HG03558 (cell line): ENCODE results near the gene ECEL1.
"Not testable (repeated sequence)": the region's sequence is repeated elsewhere in the genome, so short reads cannot be mapped to it uniquely, and the experiment has no call there.

Source experiments
- ATAC-seq: cut with Tn5 transposase; IDR thresholded peaks from one replicate; pipeline ENCODE4 v1.9.1; 2021; ENCODE audit warnings: moderate number of reproducible peaks; ENCODE audit not compliant: unreplicated experiment; ENCODE audit errors: extremely low read depth

The ECEL1 gene

GRCh38 chr2:232445149-232445885 is 42.3 kb downstream of the ECEL1 start:
- ATAC-seq: not testable (repeated sequence)

DNA sequence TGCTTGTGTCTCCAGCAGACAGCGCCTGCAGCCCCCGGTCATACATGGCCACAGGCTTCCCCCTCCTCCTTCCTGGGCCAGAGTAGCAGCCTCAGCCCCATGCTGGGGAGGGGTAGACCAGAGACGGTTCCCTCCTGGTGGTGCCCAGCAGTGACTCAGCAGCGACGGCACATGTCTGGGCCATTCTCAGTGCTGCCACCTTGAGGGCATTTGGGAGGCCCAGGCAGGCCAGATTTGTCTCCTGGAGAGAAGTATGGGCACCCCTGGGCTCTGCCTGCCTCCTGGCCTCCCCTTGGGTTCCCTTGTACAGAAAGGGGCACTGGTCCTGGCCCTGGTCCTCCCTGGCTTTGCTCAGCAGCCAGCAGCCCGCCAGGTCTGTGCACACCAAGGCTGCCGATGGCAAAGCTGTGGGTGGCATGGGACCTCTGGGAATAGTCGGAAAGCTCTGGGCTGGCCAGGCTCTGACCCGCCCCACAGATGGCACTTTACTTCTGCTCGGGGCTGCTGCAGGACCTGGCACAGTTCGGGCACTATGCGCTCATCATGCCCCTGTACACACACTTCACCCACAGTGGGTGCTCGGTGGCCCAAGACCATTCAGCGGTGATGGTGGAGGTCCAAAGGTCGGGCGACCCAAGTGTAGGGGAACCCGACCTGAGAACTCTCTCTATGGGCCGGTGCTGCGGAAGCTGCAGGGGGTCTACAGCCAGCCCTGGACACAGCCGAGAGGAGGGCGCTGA is 43.1 kb downstream of the ECEL1 start:
- no peak for ATAC-seq

DNA sequence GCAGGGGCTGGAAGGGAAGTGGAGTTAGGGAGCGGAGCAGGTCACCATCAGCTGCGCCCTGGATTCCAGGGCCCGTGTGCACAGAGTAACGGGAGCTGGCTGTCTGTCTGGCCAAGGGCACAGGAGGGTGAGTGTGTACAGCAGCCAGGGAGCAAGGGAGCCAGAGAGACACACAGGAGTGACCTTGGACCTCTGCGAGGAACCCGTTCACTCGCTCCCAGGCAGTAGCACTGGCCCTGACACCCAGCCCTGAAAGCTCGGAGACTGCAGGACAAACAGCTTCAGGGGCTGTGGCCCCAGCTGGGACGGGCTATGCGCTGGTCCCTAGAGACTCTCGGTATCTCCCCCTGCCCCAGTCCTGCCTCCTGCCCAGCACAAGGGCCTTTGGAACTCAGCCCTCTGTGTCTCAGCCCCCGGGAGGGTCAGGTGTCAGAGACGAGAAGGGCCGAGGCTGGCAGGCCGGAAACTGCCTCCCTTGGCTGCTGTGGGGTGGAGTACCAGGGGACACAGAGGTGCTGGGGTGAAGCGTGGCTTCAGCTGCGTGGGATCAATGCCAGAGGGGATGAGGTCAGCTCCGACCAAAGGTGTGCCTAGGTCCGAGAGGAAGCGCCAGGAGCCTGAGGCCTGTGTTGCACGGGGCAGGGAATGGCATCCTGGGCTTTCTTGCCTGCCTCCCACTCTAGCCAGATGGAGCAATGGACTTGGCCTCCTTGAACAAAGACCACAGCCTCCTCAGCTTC is 43.8 kb downstream of the ECEL1 start:
- not testable (repeated sequence) for ATAC-seq

- ATAC-seq: not testable (repeated sequence)
These were observed 44.6 kb downstream of the ECEL1 start for GRCh38 chr2:232443047-232443446.

DNA sequence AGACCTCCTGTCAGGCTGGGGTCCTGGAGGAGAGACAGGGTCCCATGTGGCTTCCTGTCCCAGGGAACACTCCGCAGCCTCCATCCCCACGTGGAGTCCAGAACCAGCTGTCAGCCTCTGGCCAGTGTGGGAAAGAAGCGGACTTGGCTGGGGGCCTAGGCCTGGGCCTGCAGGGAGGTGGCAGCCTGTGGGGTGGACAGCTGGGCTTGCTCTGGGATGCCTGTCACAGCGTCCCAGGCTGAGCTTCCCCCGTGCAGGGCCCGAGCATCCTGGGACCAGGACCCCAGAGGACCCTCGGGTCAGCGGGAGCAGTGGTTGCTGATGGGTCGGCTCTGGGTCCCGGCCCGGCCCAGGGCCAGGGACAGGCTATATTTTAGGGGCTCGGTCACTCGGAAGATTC is 45.2 kb downstream of the ECEL1 start:
- ATAC-seq: not testable (repeated sequence)

DNA sequence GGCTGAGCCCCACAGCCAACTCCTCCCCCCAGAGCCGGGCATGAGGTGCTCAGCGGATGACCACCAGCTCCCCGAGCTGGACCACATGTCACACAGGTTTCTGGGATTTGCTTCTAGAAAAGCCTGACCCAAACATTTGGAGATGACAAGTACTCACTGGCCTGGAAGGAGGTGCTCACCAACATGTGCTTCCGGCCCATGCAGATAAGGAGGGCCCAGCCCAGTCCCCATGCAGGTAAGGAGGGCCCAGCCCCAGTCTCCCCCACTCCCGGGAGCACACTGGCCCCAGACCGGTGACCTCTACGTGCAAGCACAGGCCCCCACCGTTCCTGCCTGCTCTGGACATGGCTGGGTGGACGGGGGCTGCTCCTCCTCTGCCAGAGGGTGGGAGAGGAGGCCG is 45.7 kb downstream of the ECEL1 start:
- not testable (repeated sequence) for ATAC-seq

GRCh38 chr2:232441147-232441651 is 46.4 kb downstream of the ECEL1 start:
- ATAC-seq: no peak

GRCh38 chr2:232440220-232441018 is 47.2 kb downstream of the ECEL1 start:
- ATAC-seq: not testable (repeated sequence)

DNA sequence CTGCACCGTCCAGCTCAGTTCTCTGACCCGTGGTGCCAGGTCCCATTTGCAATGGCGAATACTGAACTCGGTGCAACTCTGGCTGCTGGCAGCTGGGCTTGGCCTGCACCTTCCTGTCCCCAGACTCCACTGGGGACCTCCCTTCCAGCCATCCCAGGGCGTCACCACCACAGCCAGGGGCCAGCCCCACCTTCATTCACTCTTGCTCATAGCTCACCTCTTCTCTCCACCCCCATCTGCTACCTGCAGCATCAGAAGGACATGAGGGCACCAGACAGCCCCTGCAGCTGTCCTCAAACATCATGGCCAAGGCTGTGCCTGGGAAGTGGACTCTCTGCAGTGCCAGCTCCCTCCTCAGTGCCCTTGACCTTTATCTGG is 47.9 kb downstream of the ECEL1 start:
- no peak for ATAC-seq

GRCh38 chr2:232438951-232439757 is 48.5 kb downstream of the ECEL1 start:
- ATAC-seq: no peak

DNA sequence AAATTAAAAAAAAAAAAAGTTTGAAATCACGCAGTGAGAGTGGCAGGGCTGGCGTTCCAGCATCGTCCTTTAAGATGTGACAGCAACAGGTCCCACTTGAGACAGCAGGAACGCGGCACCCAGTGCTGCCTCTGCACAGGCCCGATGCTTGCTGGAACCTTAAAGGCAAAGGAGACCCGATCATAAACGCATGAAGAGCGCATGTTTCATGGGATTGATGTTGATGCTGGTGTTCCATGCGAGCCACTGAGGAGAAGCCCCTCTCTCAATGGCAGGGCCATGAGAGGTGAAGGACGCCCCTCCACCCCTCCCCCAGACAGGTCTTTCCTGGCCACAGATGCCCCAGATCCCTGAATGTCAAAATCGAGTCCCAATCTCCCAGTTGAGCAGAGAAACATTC is 49.5 kb downstream of the ECEL1 start:
- no peak for ATAC-seq

- no peak for ATAC-seq
These were observed 50.5 kb downstream of the ECEL1 start for GRCh38 chr2:232437195-232437571.

GRCh38 chr2:232436381-232437194 is 51.0 kb downstream of the ECEL1 start:
- no peak for ATAC-seq

DNA sequence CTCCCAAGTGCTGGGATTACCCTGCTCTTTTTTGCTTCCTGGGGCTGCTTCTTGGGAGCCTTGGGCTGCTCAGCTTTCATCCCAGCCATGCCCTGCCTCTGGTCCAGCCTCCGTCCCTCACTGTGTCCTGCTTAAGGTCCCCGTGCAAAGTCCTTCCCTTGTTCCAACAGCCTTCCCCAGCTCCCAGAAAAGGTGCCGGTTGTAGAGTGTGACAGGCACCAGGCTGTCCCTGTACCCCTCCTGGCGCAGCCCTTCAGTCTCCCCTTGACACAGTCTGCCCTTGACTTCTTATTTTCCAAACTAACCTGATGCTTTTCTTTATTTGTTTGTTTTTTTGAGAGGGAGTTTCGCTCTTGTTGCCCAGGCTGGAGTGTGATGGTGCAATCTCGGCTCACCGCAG is 51.8 kb downstream of the ECEL1 start:
- no peak for ATAC-seq

DNA sequence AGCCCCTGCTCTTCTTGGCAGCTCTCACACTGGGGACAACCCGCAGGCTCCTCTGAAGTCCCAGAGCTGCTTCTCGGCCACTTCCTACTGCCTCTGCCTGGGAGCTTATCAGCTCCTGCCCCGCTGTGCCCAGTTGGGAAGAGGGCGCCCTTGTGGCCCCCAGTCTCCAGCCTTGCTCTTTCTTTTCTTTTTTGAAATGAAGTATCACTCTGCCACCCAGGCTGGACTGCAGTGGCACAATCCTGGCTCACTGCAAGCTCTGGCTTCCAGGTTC is 52.3 kb downstream of the ECEL1 start:
- no peak for ATAC-seq

GRCh38 chr2:232434563-232435374 is 52.9 kb downstream of the ECEL1 start:
- no peak for ATAC-seq

DNA sequence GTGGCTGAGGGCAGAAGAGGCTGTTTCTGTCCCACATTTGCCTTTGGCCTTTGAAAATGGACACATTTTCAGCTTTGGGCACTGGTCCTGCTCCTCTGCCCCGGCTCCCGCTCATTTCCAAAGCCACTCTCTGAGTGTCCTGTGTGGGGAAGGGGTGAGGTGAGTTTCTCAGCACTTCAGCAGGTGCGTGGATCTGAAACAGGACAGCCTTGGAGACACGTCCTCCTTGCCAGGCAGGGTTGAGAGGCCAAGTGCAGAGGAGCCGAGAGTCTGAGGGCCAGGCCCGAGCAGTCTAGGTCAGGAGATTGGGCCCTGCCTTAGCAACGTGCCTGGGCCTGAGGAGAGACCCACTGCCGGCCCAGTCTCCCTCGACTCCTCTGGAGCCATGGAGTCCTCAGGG is 53.5 kb downstream of the ECEL1 start:
- ATAC-seq: no peak

DNA sequence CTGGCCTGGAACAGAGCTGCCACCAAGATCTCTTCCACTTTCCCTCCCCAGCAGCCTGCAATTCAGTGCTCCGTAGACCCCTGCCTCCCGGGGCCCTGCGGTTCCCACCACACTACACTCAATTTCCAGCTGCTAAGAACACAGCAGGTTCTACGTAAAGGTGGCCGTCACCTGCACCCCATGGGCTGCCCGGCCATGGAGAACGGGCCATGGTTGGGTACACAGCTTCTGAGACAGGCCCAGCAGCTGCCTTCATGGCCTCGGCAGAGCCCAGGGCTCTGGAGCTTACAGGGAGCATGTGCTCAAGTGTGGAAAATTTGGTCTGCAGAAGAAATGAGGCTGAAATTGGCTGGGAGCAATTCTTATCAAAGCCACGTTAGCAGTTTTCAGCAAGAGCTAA is 54.0 kb downstream of the ECEL1 start:
- ATAC-seq: not testable (repeated sequence)
